Activated CD8-positive, alpha-beta memory T cell treated with anti-CD3 and anti-CD28 coated beads, Interleukin-2, amount 50 U/mL, for 1 hour (primary cell): ENCODE data around the gene AKR1D1.

Experiments used
- DNase-seq: peaks from one replicate; pipeline ENCODE4 v3.0.0-alpha.2; 2020; ENCODE audit errors: extremely low read depth

Gene AKR1D1

DNA sequence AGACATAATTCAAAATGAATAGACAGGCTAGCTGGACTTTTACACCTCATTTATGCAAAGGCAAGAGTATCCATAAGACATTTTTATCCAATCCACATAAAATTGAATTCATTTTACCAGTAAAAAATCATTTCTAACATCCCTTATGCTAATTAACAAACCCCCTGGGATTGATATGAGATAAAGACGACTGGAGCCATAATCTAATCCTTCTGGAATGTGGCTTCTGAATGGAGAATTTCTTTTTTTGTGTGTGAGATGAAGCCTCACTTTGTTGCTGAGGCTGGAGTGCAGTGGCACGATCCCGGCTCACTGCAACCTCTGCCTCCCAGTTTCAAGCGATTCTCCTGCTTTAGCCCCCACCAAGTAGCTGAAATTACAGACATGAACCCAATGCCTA lies 90.4 kb downstream of the AKR1D1 start:
- DNase-seq, result no peak

DNA sequence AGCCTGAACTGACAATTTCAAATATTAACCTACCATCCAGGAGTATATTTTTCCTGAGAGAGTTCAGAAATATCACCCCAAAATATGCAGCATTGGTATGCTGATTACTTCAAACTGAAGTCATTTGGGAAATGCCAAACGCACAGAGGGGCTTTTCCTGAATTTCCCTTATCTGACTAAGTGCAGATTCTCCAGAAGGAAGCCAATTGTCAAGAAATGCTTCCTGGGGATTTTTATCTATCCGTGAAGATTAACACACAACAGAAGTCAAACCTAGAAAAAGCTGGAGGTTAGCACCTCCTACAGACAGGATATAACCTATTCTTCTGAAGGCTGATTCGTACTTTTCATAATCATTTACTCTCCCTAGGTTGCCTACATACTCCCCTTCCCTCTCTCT lies 91.0 kb downstream of the AKR1D1 start:
- no peak for DNase-seq

DNA sequence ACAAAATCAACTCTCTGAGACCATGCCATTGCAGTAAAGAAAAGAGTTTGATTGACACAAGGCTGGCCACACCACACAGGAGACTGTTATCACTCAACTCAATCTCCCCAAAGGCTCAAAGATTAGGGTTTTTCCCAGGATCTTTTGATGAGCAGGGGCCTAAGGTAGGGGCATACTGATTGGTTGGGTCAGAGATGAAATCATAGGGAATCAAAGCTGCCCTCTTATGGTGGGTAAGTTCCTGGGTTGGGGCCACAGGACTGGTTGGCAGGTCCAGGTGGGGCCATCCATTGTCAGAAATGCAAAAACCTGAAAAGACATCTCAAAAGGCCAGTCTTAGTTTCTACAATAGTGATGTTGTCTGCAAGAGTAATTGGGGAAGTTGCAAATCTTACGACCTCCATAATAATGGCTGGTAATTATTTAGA lies 91.6 kb downstream of the AKR1D1 start:
- no peak for DNase-seq
